Progenitor cell of endocrine pancreas (in vitro differentiated cells): ENCODE results near the gene WDFY3. TPM values are rescaled to one million over a fixed set of nuclear protein-coding genes. Genes with fewer than 3 reads are reported as not detected.

Source experiments
- DNase-seq: peaks from one replicate; pipeline ENCODE4 v3.0.0; 2021; ENCODE audit warnings: low spot score; ENCODE audit not compliant: unreplicated experiment
- H3K27ac Mint-ChIP-seq: 2 replicates; pipeline ENCODE4 v1.8.0; 2021; ENCODE audit warnings: mild to moderate bottlenecking, moderate library complexity, mixed read lengths
- H3K27me3 Mint-ChIP-seq: 2 replicates; pipeline ENCODE4 v1.8.0; 2021; ENCODE audit warnings: mixed read lengths
- H3K36me3 Mint-ChIP-seq: 2 replicates; pipeline ENCODE4 v1.8.0; 2022; ENCODE audit warnings: mixed read lengths; ENCODE audit not compliant: insufficient read depth
- H3K4me1 Mint-ChIP-seq: 2 replicates; pipeline ENCODE4 v1.8.0; 2021; ENCODE audit warnings: low read depth, mixed read lengths
- H3K4me3 Mint-ChIP-seq: 2 replicates; pipeline ENCODE4 v1.8.0; 2021; ENCODE audit warnings: low read depth, mild to moderate bottlenecking, moderate library complexity, mixed read lengths
- H3K9me3 Mint-ChIP-seq: 2 replicates; pipeline ENCODE4 v1.8.0; 2021; ENCODE audit warnings: low read depth, mixed read lengths
- total RNA-seq: library from RNA; stranded (reverse); gene quantifications from 2 replicates; pipeline ENCODE4 v1.2.1, GENCODE V29; 2021
- TF ChIP-seq, protein P1 (sequence below): fragments of 200-600 bp; sonication (generic); IDR thresholded peaks from one replicate; pipeline ENCODE4 v1.5.0; 2021; ENCODE audit warnings: antibody characterized with exemption, mild to moderate bottlenecking; ENCODE audit not compliant: unreplicated experiment

Gene WDFY3
- total RNA-seq, 1 donor from 2014 or later, result 115 TPM

DNA sequence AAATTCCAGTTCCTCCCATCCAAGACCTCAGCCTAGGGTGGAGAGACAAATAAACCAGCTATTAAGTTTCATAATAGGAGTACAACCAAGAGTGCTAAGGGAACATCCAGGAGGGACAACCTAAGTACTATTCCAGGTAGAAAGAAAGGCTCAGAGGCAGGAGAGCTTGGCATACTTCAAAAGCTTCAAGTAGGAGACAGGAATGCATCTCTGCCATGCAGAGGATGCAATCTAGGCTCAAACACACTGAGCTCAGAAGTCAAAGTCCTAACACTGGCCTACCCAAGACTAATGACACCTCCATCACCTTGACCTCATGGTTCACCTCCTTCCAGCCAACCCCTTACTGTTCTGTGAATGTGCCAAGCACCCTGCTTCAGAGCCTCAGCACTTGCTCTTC is 8.1 kb downstream of the WDFY3 start:
- peaks cover 27% of the 10 kb centered on the region for H3K4me1 Mint-ChIP-seq
- H3K36me3 Mint-ChIP-seq, result peaks cover 6% of the 10 kb centered on the region
- no peak overlapping the region for H3K27ac Mint-ChIP-seq
- H3K9me3 Mint-ChIP-seq, result no peaks in the 10 kb centered on the region
- H3K27me3 Mint-ChIP-seq, result no peaks in the 10 kb centered on the region
- TF ChIP-seq, protein P1, sequence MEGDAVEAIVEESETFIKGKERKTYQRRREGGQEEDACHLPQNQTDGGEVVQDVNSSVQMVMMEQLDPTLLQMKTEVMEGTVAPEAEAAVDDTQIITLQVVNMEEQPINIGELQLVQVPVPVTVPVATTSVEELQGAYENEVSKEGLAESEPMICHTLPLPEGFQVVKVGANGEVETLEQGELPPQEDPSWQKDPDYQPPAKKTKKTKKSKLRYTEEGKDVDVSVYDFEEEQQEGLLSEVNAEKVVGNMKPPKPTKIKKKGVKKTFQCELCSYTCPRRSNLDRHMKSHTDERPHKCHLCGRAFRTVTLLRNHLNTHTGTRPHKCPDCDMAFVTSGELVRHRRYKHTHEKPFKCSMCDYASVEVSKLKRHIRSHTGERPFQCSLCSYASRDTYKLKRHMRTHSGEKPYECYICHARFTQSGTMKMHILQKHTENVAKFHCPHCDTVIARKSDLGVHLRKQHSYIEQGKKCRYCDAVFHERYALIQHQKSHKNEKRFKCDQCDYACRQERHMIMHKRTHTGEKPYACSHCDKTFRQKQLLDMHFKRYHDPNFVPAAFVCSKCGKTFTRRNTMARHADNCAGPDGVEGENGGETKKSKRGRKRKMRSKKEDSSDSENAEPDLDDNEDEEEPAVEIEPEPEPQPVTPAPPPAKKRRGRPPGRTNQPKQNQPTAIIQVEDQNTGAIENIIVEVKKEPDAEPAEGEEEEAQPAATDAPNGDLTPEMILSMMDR, result no peak
- DNase-seq, result no peak
- H3K4me3 Mint-ChIP-seq, result no peak overlapping the region

DNA sequence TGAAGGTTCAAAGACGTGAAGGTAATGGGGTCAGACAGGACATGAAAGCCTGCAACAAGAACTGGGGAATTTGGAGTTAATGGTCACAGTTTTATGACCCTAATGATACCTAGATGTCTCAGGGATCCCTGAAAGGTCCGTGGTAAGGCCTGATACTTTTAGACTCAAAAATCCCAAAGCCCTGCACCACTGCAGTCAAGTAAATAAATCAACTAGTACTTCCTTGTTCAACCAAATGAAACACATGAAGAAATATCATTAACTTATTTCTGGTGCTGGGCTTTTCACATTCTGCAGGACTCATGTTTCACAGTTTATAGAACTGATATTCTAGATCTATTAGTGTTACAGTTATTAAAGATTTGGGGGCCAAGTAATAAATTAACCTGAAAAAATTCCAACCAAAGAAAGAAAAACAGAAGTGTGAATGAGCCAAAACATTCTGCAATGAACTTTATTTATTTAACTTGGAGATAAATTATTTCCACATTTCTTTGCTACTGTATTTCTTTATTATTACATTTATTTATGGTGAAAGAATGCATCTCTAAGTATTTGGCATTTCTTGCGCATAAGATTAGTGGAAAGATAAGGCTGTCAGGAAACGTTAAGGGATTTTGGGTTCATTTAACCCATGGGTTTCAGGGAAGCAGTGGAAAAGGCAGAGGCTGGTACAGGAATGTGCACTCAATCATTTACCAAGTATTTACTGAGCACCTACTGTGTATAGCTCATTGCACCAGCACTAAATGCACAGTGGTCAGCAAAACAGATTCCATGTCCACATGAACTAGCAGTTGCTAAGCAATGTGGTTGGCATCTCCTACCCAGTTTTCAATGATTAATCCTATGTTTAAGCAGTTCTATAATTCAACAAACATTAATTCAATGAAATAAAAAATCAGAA is 8.7 kb downstream of the WDFY3 start:
- Mint-ChIP-seq H3K4me1 (peaks cover 27% of the 10 kb centered on the region), H3K9me3 (no peaks in the 10 kb centered on the region), H3K36me3 (peaks cover 5% of the 10 kb centered on the region), H3K27me3 (no peaks in the 10 kb centered on the region), H3K4me3 (no peak overlapping the region), H3K27ac (no peak overlapping the region)
- TF ChIP-seq, protein P1, result no peak
- no peak for DNase-seq

DNA sequence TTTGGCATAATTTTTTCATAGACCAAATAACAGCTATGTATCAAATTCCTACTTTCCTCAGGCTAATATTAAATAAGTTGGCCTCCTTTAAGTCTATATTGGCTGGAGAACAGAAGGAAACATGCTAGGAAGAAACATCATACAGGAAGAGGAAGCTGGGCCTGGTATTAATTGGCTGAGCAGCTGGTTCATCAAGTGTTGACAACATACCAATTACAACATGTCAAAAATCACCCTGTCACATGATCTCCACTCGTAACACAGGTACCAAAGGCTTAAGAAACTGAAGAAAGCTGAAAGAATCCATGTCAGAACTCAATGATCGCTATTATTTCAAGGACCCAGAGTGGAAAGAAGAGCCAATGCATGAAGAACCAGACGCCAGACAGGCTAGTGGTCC is 10.5 kb downstream of the WDFY3 start:
- TF ChIP-seq, protein P1, result no peak
- DNase-seq, result no peak
- Mint-ChIP-seq H3K27me3 (no peaks in the 10 kb centered on the region), H3K4me1 (peaks cover 23% of the 10 kb centered on the region), H3K36me3 (no peaks in the 10 kb centered on the region), H3K27ac (no peak overlapping the region), H3K9me3 (no peaks in the 10 kb centered on the region), H3K4me3 (no peak overlapping the region)

DNA sequence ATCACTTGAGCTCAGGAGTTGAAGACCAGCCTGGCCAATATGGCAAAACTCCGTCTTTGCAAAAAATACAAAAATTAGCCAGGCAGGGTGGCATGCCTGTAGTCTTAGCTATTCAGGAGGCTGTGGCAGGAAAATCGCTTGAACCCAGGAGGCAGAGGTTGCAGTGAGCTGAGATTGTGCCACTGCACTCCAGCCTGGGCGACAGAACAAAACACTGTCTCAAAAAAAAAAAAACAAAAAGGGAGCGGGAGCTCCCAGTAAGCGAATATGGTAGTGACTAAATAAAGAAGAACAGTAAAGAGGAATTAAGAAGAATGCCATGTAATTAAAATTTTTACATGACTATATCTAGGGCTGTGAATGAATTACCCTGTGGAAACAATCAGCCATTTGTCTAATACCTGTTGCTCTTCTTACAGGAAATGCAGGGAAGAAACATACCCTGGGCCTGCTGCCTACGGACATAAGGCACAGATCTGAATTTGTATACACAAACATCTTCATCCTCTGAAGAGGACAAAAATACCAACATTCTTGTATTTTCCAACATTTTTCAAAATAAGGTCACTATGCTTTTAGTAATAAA is 11.4 kb downstream of the WDFY3 start:
- peak overlapping the region; percentile 43 for H3K27ac Mint-ChIP-seq
- DNase-seq, result no peak
- H3K4me3 Mint-ChIP-seq, result no peak overlapping the region
- no peaks in the 10 kb centered on the region for H3K36me3 Mint-ChIP-seq
- H3K27me3 Mint-ChIP-seq, result no peaks in the 10 kb centered on the region
- H3K4me1 Mint-ChIP-seq, result peaks cover 19% of the 10 kb centered on the region
- TF ChIP-seq, protein P1, result no peak
- no peaks in the 10 kb centered on the region for H3K9me3 Mint-ChIP-seq

DNA sequence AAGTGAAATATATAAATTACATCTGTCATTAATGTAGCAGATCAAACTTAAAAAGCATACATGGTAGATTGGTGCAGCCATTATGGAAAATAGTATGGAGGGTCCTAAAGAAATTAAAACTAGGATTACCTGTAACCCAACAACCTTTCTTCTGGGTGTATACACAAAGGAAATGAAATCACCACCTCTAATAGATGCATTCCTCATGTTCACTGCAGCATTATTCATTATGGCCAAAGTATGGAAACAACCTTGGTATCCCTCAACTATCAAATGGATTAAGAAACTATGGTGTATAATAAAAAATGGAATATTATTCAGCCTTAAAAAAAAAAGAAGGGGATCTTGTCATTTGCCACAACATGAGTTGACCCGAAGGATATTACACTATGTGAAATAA is 13.7 kb downstream of the WDFY3 start:
- no peak overlapping the region for H3K4me3 Mint-ChIP-seq
- H3K27me3 Mint-ChIP-seq, result no peaks in the 10 kb centered on the region
- H3K4me1 Mint-ChIP-seq, result peaks cover 15% of the 10 kb centered on the region
- H3K9me3 Mint-ChIP-seq, result no peaks in the 10 kb centered on the region
- no peak overlapping the region for H3K27ac Mint-ChIP-seq
- peaks cover 2% of the 10 kb centered on the region for H3K36me3 Mint-ChIP-seq
- DNase-seq, result no peak
- TF ChIP-seq, protein P1, result no peak
